DLD1 (cell line): ENCODE results near the gene MEN1.

Experiments used
- in situ Hi-C: cut with HindIII; loops from 2 replicates; pipeline ENCODE4 v1.10.0; 2017; ENCODE audit warnings: low sequenced_read_pairs

The MEN1 gene

GRCh38 chr11:64810271-64810890 is at the start of gene MEN1:
Gene MEN1, minus strand, starts transcription at chr11:64810551. Its CDS starts 442 bp downstream, at chr11:64810109.
- in situ Hi-C loops: no loop called here

GRCh38 chr11:64859542-64860414 is 49.4 kb upstream of the MEN1 start:
- in situ Hi-C loops: no loop called here

GRCh38 chr11:64858467-64859263 is 48.3 kb upstream of the MEN1 start:
- in situ Hi-C loops: no loop called here

- in situ Hi-C loops: no loop called here
Measured at GRCh38 chr11:64857485-64857884, 47.1 kb upstream of the MEN1 start.

- in situ Hi-C loops: no loop called here
Measured at GRCh38 chr11:64856382-64857227, 46.3 kb upstream of the MEN1 start.

- in situ Hi-C loops: no loop called here
Measured at GRCh38 chr11:64855596-64856304, 45.4 kb upstream of the MEN1 start.

GRCh38 chr11:64854534-64855502 is 44.5 kb upstream of the MEN1 start:
- in situ Hi-C loops: loop anchor here (5.0 kb wide), 1 partner anchor 37 kb away; no protein-coding TSS in a partner anchor

GRCh38 chr11:64854157-64854533 is 43.8 kb upstream of the MEN1 start:
- in situ Hi-C loops: loop anchor here (5.0 kb wide), 1 partner anchor 38 kb away; no protein-coding TSS in a partner anchor

- in situ Hi-C loops: loop anchor here (5.0 kb wide), 1 partner anchor 39 kb away; no protein-coding TSS in a partner anchor
Measured at GRCh38 chr11:64853709-64854108, 43.4 kb upstream of the MEN1 start.

- in situ Hi-C loops: loop anchor here (5.0 kb wide), 1 partner anchor 39 kb away; no protein-coding TSS in a partner anchor
Measured at GRCh38 chr11:64852804-64853509, 42.6 kb upstream of the MEN1 start.

- in situ Hi-C loops: loop anchor here (5.0 kb wide), 1 partner anchor 40 kb away; no protein-coding TSS in a partner anchor
Measured at GRCh38 chr11:64851831-64852351, 41.5 kb upstream of the MEN1 start.

- in situ Hi-C loops: loop anchor here (5.0 kb wide), 1 partner anchor 41 kb away; no protein-coding TSS in a partner anchor
Measured at GRCh38 chr11:64850979-64851567, 40.7 kb upstream of the MEN1 start.

- in situ Hi-C loops: loop anchor here (5.0 kb wide), 1 partner anchor 43 kb away; no protein-coding TSS in a partner anchor
Measured at GRCh38 chr11:64849598-64850356, 39.4 kb upstream of the MEN1 start.

GRCh38 chr11:64848826-64849597 is 38.7 kb upstream of the MEN1 start:
- in situ Hi-C loops: no loop called here

- in situ Hi-C loops: no loop called here
Measured at GRCh38 chr11:64848214-64848825, 38.0 kb upstream of the MEN1 start.
